HG02870 (cell line): ENCODE measurements around the gene DPH7.
"Not testable (repeated sequence)": the region's sequence is repeated elsewhere in the genome, so short reads cannot be mapped to it uniquely, and the experiment has no call there.

ENCODE experiments used
- ATAC-seq: cut with Tn5 transposase; IDR thresholded peaks from one replicate; pipeline ENCODE4 v1.9.1; 2021; ENCODE audit warnings: mild to moderate bottlenecking, moderate library complexity; ENCODE audit not compliant: unreplicated experiment

Gene DPH7

DNA sequence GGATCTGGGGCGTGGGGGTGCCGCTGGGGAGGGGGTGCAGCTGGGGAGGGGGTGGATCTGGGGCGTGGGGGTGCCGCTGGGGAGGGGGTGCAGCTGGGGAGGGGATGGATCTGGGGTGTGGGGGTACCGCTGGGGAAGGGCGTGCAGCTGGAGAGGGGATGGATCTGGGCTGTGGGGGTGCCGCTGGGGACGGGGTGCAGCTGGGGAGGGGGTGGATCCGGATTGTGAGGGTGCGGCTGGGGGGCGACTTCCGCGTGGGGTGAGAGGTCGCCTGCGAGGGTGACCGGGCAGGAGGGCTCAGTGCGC is 27.8 kb downstream of the DPH7 start:
- ATAC-seq: not testable (repeated sequence)

DNA sequence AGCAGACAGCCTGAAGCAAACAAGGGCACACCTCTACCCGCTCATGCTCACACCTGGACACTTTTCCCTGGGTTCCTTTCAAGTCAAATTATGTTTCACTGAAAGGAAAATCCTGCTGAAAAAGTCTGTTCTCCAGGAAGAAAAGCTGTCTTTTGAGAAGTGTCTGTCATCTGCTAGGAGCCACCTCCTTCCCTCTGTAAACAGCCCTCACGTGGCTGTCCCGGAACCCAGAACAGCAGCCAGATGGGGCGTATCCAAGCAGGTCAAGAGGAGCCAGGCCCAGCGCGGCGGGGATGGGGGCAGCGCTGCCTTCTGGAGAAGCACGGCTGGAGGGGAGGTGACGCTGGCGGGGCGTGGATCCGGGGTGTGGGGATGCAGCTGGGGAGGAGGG is 28.5 kb downstream of the DPH7 start, which contains the start of gene PNPLA7:
PNPLA7 (minus strand) TSS at position 172 of the 391 bp plus-strand sequence. CDS start 205 bp downstream, outside the sequence.
- ATAC-seq: no peak

DNA sequence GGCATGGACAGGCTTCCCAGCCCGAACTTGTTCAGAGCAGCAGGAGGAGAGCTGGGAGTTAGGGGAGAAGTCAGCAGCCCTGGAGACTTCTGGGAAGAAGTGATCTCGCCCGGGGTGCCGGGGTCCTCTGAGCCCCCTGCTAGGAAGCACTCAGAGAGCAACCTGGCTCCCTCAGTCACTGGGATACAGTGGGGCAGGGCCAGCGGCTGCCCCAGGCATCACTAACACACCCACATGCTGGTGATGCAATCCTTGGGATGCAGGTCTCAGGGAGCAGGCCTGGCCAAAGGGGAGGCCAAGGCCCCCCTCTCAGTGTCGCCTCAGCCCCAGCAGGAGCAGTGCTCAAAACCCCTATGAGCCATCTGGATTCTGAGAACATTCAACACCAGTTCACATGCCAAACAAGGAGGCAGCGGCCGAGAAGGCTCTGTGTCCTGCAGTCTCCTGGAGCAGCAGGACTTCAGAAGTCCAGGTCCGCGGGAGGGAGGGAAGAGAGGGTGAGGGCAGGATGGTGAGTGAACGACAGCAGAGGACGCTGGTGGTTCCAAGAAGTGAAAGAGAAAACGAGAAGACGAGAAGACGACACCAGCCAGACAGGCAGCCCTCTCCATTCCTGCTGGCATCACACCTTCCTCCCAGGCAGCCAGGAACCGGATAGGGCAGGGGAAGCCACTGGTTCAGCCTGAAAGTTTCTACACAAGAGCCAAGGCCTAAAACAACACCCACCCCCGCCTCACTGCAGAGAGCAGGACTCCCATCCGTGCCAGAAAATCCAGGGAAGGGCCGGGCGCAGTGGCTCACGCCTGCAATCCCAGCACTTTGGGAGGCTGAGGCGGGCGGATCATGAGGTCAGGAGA is 30.8 kb downstream of the DPH7 start:
- ATAC-seq: no peak

DNA sequence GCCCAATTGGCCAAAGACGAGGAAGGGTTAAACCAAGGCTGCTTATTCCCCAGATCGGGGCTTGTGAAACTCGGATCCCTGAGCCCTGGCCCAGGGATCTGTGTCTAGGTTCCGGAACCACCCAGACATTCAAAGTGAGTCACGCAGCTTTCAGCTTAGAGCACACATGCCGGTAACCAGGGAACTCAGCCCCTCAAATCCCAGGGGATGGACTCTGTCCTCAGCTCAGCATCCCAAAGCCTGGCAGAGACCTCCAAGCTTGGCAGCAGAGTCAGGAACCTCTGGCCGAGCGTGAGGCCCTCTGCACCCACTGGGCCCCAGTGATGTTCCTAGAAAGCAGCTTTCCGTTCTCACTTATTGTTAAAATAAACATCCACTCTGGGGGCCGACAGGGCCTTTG is 33.6 kb downstream of the DPH7 start:
- no peak for ATAC-seq

DNA sequence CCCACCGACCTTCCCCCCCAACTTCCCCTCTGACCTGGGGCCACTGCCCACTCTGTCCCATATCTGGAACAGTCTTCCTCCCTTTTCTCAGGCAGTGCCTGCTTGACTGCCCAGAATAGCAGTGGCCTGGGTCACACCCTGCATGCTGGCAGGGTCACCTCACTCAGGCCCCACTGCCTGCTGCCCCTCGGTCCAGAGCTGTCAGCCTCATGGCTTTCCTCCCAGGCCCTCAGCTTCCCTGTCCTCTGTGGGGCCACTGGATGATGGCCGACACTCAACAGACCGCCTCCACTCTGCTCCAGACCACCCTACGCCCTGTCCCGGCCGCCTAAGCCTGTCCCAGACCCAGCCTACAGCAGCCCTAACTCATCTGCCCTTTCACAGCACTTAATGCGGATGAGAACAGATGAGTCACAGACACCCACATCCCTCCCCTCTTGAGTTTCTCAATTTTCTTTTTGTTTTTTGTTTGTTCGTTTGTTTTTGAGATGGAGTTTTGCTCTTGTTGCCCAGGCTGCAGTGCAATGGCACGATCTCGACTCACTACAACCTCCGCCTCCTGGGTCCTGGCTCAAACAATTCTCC is 34.5 kb downstream of the DPH7 start:
- no peak for ATAC-seq

DNA sequence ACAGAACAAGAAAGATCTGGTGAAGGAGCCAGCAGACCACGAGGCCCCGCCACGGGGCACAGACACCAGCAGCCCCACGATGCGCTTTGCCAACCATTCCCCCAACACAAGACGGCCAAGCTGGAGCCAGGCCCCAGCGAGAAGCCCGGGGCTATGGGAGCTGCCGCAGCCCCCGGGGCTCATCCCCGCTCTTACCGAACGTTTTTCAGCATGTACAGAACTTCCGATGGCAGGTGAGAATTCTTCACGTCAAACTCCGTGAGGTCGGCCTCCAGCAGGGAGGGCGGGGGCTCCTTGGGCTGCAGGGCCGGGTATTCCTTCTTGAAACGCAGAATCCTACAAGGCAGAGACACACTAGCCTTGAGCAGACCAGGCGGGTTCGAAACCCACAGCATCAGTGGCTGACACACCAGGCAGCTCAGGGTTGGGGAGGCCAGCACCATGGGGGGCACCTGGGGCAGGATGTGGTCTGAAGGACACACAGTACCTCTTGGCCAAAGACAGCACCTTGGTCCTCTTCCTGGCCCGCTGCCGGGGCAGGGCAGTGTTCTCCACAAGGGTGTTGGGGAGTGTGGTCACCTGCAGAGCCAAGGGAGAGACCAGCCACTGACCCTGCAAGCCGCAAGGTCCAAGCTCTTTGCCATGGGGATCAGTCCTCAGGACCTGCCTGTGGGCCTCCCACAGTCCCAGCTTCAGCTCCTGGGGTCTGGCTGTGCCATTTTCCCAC is 35.3 kb downstream of the DPH7 start:
- no peak for ATAC-seq

DNA sequence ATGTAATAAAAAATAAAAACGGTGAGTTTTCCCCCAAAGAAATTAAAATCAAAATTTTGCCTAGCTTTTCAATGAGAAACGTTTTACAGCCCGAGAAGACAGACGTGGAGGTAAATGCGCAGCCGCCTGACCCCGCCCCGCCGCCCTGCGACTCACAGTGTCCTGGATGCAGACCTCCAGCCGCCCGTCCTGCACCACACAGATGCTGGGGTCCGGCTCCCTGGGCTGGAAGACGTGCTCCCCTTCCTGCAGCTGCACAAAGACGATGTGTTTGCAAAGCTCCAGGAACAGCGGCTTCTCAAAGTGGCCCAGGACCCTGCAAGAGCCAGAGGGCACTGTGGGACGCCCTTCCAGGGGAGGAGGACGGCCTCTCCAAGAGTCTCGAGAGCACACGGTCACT is 36.2 kb downstream of the DPH7 start:
- ATAC-seq: no peak

DNA sequence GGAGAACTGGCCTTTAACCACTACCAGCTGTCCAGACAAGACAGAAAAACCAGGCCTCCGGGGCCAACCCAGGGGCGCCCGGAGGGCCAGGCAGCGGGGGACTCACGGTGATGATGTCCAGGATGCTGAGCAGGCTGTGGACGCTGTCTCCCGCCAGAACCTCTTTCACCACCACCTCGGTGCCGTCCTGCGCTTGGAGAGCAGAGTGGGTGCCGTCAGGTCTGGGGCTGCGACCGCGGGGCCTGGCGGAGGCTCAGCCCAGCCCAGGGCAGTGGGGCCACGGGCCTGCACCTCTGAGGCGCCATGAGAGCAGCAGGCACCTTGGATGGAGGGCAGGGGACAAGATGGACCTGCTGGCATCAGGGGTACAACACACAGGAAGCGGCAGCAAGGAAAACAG is 38.2 kb downstream of the DPH7 start:
- no peak for ATAC-seq

DNA sequence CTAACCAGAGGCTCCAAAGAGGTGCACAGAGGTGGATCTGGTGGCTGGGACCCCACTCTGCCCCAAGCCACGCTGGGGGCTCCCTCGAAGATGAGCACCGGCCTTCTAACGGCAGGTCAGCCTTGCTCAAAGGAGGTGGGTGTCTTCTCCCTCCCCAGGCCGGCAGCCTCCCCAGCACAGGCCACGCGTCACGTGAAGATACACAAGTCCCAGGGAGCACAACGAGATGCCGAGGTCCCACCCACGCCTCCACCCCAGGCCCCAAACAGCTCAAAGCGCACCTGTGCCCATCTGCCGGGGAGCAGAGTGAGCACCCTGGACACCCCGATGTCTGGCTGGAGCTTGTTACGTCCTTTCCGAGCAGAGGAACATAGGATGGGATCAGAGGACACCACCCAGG is 40.7 kb downstream of the DPH7 start:
- no peak for ATAC-seq

DNA sequence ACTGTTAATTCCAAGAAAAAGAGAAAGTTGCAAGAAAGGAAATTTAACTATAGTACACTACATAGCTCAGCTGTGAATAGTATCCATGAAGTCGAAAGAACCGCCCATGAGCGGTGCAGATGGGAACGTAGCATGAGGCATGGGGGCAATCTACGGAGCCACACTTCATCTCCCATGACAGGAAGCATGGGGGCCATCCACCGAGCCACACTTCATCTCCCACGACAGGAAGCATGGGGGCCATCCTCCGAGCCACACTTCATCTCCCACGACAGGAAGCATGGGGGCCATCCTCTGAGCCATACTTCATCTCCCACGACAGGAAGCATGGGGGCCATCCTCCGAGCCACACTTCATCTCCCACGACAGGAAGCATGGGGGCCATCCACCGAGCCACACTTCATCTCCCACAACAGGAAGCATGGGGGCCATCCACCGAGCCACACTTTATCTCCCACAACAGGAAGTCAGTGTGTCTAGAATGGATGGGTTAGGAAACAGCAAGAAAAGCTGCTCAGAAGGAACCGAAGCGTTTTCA is 42.1 kb downstream of the DPH7 start:
- ATAC-seq: not testable (repeated sequence)

DNA sequence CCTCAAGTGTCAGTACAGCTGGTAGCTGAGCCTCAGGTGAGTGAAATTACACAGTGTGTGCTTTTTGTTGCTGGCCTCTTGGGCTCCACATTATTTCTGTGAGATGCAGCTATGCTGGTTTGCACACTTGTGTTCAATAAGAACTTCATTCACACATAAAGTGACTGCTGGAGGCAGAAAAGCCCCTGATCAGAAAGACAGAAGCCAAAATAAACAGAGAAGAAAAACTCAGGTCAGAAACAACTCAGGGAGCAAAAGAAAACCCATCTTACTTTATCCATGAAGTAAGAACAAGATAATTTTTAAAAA is 43.7 kb downstream of the DPH7 start:
- no peak for ATAC-seq

DNA sequence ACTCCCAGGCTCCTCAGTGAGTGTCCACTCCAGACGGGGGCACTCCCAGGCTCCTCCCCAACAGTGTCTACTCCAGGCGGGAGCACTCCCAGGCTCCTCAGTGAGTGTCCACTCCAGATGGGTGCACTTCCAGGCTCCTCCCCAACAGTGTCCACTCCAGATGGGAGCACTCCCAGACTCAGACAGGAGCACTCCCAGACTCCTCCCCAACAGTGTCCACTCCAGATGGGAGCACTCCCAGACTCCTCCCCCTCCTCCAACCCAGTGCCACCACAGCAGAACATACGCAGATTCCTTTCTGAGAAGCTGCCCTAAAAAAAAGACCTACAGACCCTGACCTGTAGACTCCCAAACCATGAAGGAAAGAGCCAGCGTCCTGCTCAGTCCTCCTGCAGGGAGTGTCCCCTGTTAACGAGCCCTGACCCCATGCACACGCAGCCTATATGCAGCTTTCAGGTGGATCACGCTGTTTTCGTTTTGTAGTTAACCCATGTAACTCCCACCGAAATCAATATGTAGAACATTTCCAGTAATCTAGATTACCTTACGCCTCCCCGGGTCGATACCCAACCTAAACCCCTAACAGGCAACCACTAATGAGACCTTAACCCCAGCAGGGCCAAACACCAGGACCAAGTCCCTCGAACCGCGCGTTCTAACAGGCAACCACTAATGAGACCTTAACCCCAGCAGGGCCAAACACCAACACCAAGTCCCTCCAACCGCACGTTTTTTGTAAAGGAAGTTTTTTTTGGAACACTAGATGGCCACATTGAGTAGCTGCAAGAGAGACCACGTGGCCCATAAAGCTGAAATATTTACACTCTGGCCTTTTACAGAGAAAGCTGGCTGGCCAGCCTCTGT is 44.2 kb downstream of the DPH7 start:
- no peak for ATAC-seq

DNA sequence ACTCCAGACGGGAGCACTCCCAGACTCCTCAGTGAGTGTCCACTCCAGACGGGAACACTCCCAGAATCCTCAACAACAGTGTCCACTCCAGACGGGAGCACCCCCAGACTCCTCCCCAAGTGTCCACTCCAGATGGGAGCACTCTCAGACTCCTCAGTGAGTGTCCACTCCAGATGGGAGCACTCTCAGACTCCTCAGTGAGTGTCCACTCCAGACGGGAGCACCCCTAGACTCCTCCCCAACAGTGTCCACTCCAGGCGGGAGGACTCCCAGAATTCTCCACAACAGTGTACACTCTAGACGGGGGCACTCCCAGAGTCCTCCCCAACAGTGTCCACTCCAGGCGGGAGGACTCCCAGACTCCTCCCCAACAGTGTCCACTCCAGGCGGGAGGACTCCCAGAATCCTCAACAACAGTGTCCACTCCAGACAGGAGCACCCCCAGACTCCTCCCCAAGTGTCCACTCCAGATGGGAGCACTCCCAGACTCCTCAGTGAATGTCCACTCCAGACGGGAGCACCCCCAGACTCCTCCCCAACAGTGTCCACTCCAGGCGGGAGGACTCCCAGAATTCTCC is 45.7 kb downstream of the DPH7 start:
- ATAC-seq: not testable (repeated sequence)

DNA sequence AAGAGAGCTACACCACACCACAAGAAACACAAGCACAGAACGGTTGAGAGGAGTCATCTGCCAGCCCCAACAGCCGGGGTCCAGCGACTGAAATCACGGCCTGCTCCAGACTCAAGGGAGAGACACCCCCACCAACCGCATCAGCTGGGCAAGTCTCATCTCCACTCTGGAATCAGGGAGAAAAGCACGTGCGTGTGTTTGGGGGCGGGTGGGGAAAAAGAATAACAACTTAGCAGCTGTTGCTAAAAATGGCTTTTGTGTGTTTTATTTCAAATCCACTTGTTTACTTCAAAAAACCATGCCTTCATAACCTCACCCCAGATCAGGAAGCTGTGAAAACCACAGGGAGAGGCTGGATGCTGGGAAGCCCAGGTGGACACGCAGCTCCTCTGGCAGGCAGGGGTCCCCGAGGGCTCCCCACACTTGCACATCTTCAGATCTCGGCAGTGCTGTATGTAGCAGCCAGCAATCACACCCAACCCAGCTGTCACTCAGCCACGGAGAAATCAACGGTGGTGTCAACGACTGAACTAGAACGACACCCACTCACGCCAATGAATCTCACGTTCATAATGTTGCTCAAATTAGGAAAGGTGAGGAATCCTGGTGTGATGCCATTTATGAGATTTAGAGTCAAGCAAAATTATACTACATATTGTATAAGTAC is 47.5 kb downstream of the DPH7 start:
- ATAC-seq: no peak

DNA sequence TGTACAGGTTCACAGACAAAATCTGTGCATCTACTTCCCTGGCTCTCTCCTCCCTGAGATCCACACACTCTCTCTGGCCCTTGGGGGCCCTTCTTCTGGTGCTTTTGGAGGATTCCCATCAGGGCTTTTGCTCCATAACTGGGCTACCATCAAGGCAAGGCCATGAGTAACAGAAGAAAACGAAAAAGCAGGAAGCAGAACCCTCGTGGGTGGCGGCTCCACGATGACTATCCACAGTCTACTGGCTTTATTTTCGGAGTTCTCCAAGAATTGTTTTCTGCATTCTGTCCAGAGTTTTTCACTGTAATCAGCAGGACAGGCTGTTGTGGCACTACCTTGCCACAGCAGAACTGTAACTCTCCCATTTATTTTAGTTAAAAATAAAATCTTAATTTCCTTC is 48.4 kb downstream of the DPH7 start:
- ATAC-seq: no peak

DNA sequence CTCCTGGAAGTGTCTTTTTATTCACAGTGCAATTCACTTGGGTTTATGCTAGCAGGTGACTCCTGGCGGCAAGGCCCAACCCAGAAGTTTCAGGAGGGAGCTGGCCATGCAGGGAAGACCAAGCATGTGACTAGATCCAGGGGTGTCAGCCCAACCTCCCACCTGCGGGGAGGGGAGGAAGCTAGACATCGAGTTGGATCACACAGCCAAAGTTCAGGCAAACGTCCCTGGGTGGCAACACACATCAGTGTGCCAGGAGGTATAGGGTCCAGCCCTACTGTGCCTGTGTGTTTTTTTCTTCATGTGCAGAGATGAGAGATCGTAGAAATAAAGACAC is 53.8 kb downstream of the DPH7 start:
- ATAC-seq: no peak

DNA sequence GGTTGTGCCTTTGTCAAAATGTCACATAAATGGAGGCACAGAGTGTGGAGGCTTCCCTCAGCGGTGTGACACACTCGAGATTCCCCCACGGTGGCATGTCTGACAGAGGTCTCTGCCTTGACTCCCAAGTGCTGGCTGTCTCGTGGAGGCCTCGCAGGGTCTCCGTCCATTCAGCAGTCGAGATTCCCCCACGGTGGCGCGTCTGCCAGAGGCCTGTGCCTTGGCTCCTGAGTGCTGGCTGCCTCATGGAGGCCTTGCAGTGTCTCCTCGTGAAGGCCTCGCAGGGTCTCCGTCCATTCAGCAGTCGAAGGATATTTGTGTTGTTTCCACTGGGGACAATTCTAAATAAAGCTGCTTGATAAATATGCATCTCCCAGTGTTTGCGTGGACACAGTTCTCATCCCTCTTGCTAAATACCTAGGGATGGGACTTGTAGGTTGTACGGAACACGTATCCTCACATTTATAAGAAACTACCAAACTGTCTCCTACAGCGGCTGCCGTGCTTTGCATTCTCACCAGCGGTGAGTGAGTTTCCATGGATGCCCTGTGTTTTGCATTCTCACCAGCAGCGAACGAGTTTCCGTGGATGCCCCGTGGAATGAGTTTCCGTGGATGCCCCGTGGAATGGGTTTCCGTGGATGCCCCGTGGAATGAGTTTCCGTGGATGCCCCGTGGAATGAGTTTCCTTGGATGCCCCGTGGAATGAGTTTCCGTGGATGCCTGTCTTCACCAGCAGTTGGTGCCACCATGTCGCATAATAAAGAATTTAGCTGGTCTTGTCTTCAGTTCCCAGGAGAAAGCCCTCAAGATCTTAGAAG is 54.4 kb downstream of the DPH7 start:
- ATAC-seq: no peak

DNA sequence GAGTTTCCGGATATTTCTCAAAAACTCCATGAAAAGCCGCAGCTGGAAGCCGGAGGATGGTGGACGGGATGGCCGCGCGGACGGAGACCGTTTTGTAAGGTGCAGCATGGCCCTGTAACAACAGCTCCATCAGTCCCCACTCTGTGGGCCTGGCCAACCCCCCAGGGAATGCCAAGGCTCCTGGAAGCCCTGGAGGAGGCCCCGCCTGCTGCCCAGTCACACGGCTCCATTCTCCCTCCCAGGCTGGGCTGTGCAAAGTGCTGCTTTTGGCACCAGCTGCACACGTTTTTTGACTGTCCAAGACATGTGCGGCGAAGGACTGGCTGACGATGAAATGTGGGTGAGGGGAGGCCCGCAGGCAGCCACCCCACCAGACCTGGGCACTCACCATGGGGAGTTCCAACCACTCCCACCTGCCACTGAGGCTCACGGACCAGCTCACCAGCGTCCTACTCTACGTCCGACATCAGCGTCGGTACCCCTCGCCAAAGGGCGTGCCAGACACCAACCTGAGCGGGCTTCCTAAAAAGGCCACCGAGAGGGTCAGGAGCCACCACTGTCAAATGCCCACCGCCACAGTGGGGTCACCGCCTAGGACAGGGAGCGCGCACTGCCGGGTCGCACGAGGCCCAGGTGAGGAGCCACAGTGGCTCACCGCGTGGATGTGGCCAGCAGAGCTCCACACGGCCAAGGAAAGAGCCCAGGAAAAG is 55.8 kb downstream of the DPH7 start:
- ATAC-seq: no peak
